GM10248 (cell line): Measurements from ENCODE around the gene UGT1A10.

ENCODE experiments used
- CTCF ChIA-PET: fragments of 300-600 bp; sonication (Branson Sonifier 250); formaldehyde crosslinking; extraction: SDS; loops from one replicate; lab custom pipeline; 2021; ENCODE audit warnings: antibody characterized with exemption; lab: Yijun Ruan, JAX
- POLR2A ChIA-PET: fragments of 350-650 bp; sonication (Branson Sonifier 250); formaldehyde crosslinking; extraction: SDS; loops from one replicate; lab custom pipeline; 2020; ENCODE audit warnings: antibody characterized with exemption; lab: Yijun Ruan, JAX
- DNase-seq: peaks from one replicate; pipeline ENCODE4 v3.0.0; 2012; ENCODE audit errors: extremely low spot score
- TF ChIP-seq, protein P1 (sequence below): IDR thresholded peaks from 2 replicates; pipeline ENCODE4 v1.5.1; 2012; ENCODE audit warnings: mild to moderate bottlenecking, low read depth; ENCODE audit errors: extremely low read depth, missing control alignments, control extremely low read depth

UGT1A10 gene

DNA sequence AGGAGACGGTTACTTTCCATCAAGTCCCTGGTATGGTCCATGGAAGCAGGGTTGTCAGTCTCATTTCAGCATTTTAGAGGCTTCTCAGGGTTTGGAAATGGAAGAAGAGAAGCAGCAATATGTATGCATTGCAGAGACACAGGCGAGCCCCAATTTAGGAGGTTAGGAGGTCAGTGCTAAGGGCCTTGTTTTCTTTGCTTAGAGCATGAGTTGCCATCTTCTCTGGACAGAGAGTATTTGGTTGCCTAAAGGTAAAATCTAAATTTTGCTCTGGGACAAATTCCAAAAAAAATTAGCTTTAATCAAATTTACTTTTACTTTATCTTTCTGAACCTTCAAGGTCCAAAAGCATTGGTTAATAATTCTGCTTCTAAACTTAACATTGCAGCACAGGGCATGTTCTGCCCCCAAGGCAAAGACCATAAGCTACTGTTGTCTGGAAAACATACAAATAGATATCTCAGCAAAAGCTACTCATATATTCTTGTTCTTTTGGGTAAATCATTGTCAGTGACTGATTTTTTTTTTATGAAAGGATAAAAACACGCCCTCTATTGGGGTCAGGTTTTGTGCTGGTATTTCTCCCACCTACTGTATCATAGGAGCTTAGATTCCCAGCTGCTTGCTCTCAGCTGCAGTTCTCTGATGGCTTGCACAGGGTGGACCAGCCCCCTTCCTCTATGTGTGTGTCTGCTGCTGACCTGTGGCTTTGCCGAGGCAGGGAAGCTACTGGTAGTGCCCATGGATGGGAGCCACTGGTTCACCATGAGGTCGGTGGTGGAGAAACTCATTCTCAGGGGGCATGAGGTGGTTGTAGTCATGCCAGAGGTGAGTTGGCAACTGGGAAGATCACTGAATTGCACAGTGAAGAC lies 35.3 kb downstream of the UGT1A10 start, which contains the start of gene UGT1A9:
Gene UGT1A9 (plus strand): TSS at position 609 of the 872 bp plus-strand sequence. CDS start 37 bp downstream, at position 646.
- CTCF ChIA-PET: interaction anchor here (1.1 kb wide), 1 partner anchor 8 kb away, joined by 4 read pairs; no protein-coding TSS in a partner anchor
- POLR2A ChIA-PET: no interaction called here
- no peak for DNase-seq

DNA sequence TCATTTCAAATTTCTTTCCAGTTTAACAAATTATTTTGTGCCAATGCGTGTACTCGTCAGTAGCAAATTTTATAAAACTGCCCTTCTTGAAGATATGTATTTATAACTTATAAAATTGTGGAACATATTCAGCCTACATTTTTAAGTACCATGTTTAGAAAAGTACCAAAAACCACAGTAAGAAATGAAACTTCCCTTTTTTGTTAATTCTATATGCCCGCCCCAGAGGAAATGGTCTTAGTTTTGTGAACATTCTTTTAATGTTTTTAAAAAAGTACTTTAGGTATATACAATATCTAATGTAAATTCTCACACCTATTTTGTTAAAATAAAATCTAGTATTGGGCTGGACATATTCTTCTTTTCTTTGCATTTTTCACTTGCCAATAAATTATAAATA lies 36.6 kb downstream of the UGT1A10 start:
- DNase-seq: no peak

More for the DNA sequence above, 35.3 kb downstream of the UGT1A10 start, which contains the start of gene UGT1A9:
- TF ChIP-seq, protein P1, sequence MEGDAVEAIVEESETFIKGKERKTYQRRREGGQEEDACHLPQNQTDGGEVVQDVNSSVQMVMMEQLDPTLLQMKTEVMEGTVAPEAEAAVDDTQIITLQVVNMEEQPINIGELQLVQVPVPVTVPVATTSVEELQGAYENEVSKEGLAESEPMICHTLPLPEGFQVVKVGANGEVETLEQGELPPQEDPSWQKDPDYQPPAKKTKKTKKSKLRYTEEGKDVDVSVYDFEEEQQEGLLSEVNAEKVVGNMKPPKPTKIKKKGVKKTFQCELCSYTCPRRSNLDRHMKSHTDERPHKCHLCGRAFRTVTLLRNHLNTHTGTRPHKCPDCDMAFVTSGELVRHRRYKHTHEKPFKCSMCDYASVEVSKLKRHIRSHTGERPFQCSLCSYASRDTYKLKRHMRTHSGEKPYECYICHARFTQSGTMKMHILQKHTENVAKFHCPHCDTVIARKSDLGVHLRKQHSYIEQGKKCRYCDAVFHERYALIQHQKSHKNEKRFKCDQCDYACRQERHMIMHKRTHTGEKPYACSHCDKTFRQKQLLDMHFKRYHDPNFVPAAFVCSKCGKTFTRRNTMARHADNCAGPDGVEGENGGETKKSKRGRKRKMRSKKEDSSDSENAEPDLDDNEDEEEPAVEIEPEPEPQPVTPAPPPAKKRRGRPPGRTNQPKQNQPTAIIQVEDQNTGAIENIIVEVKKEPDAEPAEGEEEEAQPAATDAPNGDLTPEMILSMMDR: no peak

GRCh38 chr2:233673896-233674295 lies 37.6 kb downstream of the UGT1A10 start:
- TF ChIP-seq, protein P1: no peak
- ChIA-PET CTCF (no interaction called here), POLR2A (no interaction called here)
- no peak for DNase-seq

More for the DNA sequence above, 36.6 kb downstream of the UGT1A10 start:
- POLR2A ChIA-PET: no interaction called here
- TF ChIP-seq, protein P1: no peak
- CTCF ChIA-PET: no interaction called here

GRCh38 chr2:233674314-233674713 lies 38.1 kb downstream of the UGT1A10 start:
- TF ChIP-seq, protein P1: no peak
- CTCF ChIA-PET: no interaction called here
- DNase-seq: no peak

GRCh38 chr2:233674995-233675394 lies 38.7 kb downstream of the UGT1A10 start:
- TF ChIP-seq, protein P1: no peak
- POLR2A ChIA-PET: no interaction called here
- no peak for DNase-seq
- CTCF ChIA-PET: no interaction called here

More at GRCh38 chr2:233674314-233674713, 38.1 kb downstream of the UGT1A10 start:
- POLR2A ChIA-PET: no interaction called here

- ChIA-PET POLR2A (no interaction called here), CTCF (no interaction called here)
- TF ChIP-seq, protein P1: no peak
- no peak for DNase-seq
These were observed 39.8 kb downstream of the UGT1A10 start for GRCh38 chr2:233676046-233676445.
